Anterior cingulate cortex (tissue), 58 donors: ENCODE results near the gene TRAPPC3L.

ENCODE experiments used
- DNase-seq, 58 donors: peaks; one replicate each; lab custom pipeline; 2025; lab: John Stamatoyannopoulos, UW

The TRAPPC3L gene

DNA sequence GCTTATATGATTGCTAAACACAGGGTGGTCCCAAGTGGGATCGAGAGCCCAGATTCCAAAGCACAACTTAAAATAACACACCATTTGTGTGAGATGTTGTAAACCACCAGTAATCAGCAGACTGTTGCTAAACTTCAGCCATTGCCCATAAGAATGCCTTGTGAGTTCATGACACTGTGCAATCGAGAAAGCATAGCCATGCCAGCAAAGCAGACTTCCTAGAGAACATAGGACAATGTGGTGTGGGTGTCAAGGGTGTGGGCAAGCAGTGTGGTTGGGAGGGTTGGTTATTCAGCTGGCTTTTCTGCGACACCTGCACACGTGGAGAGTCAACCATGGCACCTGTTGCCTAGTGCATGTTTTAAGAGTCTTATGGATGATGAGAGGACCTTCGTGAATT, 100.4 kb downstream of the TRAPPC3L start:
- DNase-seq = no peak
